OCI-LY3 (cell line): ENCODE data around the gene HOXD12.
A peak's percentile ranks its signal among the peaks of the same experiment; 100 is the strongest.

Source experiments
- CTCF ChIP-seq: fragments of 200-600, 300-600 bp; sonication (generic); IDR thresholded peaks from 2 replicates; pipeline ENCODE4 v1.5.1; 2014; ENCODE audit warnings: antibody characterized with exemption, low read length, low read depth
- EZH2phosphoT487 ChIP-seq: fragments of 200-600 bp; shearing (Covaris generic); IDR thresholded peaks from 2 replicates; pipeline ENCODE4 v1.6.1; 2018; ENCODE audit warnings: antibody characterized with exemption, mixed run types, low read depth

- TF ChIP-seq CTCF (peak; percentile 49), EZH2phosphoT487 (no peak)
These were observed 11.3 kb upstream of the HOXD12 start for GRCh38 chr2:176088048-176088936.
